ENCODE results near the gene PDE4B. TPM values are rescaled to one million over a fixed set of nuclear protein-coding genes. Genes with fewer than 3 reads are reported as not detected.

The PDE4B gene
- total and polyA plus RNA-seq, 11 donors = 1.4 to 71.9 (median 16.2) TPM

- DNase-seq (no peak), ATAC-seq (no peak)
- H3K27me3 ChIP-seq = no peaks in the 10 kb centered on the region
- H3K4me1 ChIP-seq = peaks cover 0 to 18% (median 0%) of the 10 kb centered on the region in 12 donors
- H3K4me3 ChIP-seq = no peak overlapping the region
- peaks cover 0 to 30% (median 13%) of the 10 kb centered on the region in 12 donors for H3K9me3 ChIP-seq
- TF ChIP-seq CTCF (IDR thresholded peaks at IDR 0.05) = no peak
- no peak for TF ChIP-seq POLR2A (IDR thresholded peaks at IDR 0.05)
- H3K27ac ChIP-seq = no peak overlapping the region
- 81 to 83% (median 82%) methylated on average over 2 of the region's 2 CpGs for WGBS, 4 donors
- intact Hi-C loops (cut with DNase I) = no loop called here
- no peaks in the 10 kb centered on the region for H3K36me3 ChIP-seq
Measured at GRCh38 chr1:66413136-66413837, 620.6 kb downstream of the PDE4B start.

GRCh38 chr1:66413838-66414175 is 621.1 kb downstream of the PDE4B start:
- ATAC-seq (no peak), DNase-seq (no peak)
- intact Hi-C loops (cut with DNase I) = no loop called here

GRCh38 chr1:66415281-66415680 is 622.6 kb downstream of the PDE4B start:
- intact Hi-C loops (cut with DNase I) = no loop called here
- no peak for DNase-seq
- no peak for TF ChIP-seq CTCF (IDR thresholded peaks at IDR 0.05)
- TF ChIP-seq POLR2A (IDR thresholded peaks at IDR 0.05) = no peak
- WGBS, 4 donors = 76 to 83% (median 80%) methylated on average over 2 of the region's 2 CpGs
- no peak for ATAC-seq
- H3K4me3 ChIP-seq = no peak overlapping the region
- peaks cover 0 to 27% (median 14%) of the 10 kb centered on the region in 12 donors for H3K9me3 ChIP-seq
- H3K27me3 ChIP-seq = no peaks in the 10 kb centered on the region
- H3K4me1 ChIP-seq = peaks cover 0 to 28% (median 0%) of the 10 kb centered on the region in 12 donors
- peak overlapping the region in 1 of 12 donors; percentile 60 for H3K27ac ChIP-seq
- H3K36me3 ChIP-seq = no peaks in the 10 kb centered on the region

More at GRCh38 chr1:66413838-66414175, 621.1 kb downstream of the PDE4B start:
- no peaks in the 10 kb centered on the region for H3K27me3 ChIP-seq
- H3K27ac ChIP-seq = no peak overlapping the region
- 65 to 86% (median 73%) methylated on average over 3 of the region's 3 CpGs for WGBS, 4 donors
- H3K4me3 ChIP-seq = no peak overlapping the region
- TF ChIP-seq CTCF (IDR thresholded peaks at IDR 0.05) (no peak), POLR2A (IDR thresholded peaks at IDR 0.05) (no peak)
- H3K36me3 ChIP-seq = no peaks in the 10 kb centered on the region
- H3K4me1 ChIP-seq = peaks cover 0 to 18% (median 0%) of the 10 kb centered on the region in 12 donors
- H3K9me3 ChIP-seq = peaks cover 0 to 28% (median 14%) of the 10 kb centered on the region in 12 donors

- ATAC-seq = no peak
- intact Hi-C loops (cut with DNase I) = no loop called here
- Histone ChIP-seq H3K36me3 (no peaks in the 10 kb centered on the region), H3K4me1 (peaks cover 0 to 33% (median 0%) of the 10 kb centered on the region in 12 donors), H3K9me3 (peaks cover 0 to 24% (median 14%) of the 10 kb centered on the region in 12 donors), H3K27ac (peak overlapping the region in 1 of 12 donors; percentile 60), H3K4me3 (no peak overlapping the region), H3K27me3 (no peaks in the 10 kb centered on the region)
- TF ChIP-seq POLR2A (IDR thresholded peaks at IDR 0.05) (no peak), CTCF (IDR thresholded peaks at IDR 0.05) (no peak)
- DNase-seq = no peak
- WGBS, 4 donors = 81 to 97% (median 88%) methylated on average over 1 of the region's 1 CpG
Measured at GRCh38 chr1:66415866-66416265, 623.2 kb downstream of the PDE4B start.

Measured in heart left ventricle (tissue), 16 donors.